SKM-1 treated with dmso at 0.1 percent for 144 hours (cell line): ENCODE measurements around the gene DAPK3.
"Not testable (repeated sequence)": the region's sequence is repeated elsewhere in the genome, so short reads cannot be mapped to it uniquely, and the experiment has no call there.

Experiments used
- DNase-seq: peaks from one replicate; lab custom pipeline; 2025; ENCODE audit not compliant: unreplicated experiment; lab: John Stamatoyannopoulos, UW

DAPK3 gene

DNA sequence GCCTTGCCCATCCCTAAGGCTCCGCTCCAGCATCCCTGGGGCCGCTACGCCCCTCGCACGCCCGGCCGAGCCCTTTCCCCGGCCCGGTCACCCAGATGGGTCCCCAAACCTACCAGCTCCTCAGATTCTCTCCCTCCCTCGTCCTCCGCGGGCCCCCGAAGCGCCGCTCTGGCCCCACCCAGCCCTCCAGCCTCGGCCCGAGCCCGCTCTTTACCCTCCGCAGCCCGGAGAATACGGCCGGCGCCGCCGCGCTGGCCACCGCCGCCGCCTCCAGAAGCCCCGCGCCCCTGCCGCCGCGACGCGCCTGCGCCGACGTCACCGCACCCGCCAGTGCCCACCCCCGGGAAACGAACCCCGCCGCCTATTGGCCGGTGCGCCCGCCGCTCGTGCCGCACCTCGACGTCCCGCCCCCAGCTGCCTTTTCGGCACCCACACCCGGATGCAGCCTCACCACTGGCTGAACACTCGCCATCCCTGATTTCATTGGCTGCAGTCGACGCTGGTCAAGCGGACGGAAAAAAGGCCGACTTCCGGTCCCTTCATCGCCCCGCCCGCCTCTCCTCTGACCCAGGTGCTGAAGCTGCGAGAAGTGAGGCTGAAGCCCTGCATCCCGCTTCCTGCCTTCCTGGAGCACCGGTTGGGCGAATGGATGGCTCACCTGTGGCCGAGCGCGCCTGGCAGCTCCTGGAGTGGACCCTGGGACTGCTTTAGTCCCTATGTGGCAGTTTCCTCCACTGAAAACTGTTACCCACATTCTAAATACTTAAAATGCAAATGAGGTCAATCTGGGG is at the start of gene DAPK3:
Gene DAPK3 (minus strand): TSS at position 292 of the 791 bp plus-strand sequence. CDS start 1,364 bp downstream, outside the sequence.
- DNase-seq: peak; percentile 97

- DNase-seq: no peak
Observed at GRCh38 chr19:4019578-4019977, 48.7 kb upstream of the DAPK3 start.

DNA sequence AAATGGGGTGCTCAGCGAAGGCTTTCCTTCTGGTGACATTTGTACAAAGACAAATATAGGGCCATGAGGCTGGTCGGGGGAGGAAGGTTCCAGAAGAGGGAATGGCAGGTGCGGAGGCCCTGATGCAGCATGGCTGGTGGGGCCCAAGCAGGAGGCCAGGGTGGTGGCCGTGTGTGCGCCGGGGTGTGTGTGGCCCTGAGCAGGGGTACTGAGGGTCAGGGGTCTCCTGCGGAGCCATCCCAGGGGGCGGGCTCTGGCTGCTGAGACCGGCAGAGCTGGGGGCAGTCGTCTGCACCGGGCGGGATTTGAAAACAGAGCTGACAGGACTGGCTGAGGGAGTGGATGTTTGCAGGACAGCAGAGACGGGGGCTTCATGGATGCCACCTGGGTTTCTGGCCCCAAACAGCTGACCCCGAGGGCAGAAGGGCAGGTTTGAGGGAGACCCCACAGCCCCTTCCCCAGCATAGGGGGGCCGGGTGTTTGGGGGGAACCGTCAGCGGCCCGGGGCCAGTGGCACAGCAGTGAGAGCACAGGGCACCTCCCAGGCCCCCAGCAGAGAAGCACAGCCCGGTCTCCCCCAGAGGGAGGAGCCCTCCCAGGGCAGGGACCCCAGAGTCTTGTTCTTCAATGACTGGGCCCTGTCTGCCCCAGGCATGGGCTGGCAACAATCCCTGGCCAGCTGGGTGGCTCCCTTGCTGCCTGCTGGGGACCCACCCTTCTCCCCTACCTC is 48.0 kb upstream of the DAPK3 start:
- no peak for DNase-seq

DNA sequence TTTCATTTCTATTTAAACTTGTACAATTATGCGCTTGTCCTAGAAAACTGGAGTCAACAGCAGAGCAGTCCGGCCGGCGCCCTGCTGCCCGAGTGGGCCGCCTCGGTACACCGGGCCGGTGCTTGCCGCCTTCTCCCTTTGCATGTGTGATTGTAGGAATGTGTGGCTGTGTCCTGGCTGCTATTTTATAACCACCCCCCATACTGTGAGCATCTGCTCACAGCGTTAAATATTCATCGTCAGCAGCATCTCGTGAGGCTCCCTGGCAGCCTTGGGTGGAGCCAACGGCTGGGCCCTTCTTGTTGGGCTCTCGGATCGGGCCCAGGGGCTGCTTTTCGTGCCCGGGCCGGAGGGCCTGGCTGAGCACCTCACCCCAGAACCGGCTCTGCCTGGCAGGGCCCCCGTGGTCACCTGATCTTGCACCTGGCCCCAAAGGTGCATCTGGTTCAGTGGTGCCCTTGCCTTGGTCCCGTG is 47.3 kb upstream of the DAPK3 start:
- no peak for DNase-seq

DNA sequence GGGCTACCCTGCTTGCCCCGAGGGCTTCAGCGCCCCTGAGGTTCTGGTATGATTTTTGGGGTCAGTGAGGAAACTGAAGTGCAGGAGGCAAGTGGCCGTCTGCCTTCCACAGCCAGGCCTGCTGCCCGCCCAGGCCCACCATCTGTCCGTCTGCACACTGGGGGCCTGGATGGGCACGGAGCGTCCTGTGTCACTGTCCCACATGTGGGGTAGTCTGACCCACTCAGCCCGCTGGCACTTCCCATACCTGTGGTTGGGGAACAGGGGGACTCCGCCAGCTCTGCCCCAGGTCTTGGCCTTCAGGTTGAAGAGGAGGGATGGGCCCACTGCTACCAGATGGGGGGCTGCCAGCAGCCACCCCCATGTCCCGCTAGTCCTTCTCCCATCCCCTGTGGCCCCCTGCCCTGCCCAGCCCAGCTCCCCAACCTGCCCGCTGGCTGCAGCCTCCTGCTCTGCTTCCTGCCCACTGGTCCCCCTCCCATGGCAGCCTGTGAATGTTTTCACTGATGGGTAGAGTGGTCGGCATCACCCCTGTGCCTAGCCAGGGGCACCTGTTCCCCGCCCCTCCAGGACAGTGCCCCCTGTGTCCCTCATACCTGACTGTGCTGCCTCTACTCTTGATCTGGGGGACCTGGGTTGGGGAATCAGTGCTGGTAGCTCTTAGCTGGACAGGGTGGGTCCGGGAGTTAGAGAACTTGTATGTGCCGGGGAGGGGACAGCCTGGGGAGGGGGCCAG is 46.2 kb upstream of the DAPK3 start:
- no peak for DNase-seq

GRCh38 chr19:4016486-4016885 is 45.6 kb upstream of the DAPK3 start:
- no peak for DNase-seq

- DNase-seq: no peak
Observed at GRCh38 chr19:4015705-4016402, 45.0 kb upstream of the DAPK3 start.

DNA sequence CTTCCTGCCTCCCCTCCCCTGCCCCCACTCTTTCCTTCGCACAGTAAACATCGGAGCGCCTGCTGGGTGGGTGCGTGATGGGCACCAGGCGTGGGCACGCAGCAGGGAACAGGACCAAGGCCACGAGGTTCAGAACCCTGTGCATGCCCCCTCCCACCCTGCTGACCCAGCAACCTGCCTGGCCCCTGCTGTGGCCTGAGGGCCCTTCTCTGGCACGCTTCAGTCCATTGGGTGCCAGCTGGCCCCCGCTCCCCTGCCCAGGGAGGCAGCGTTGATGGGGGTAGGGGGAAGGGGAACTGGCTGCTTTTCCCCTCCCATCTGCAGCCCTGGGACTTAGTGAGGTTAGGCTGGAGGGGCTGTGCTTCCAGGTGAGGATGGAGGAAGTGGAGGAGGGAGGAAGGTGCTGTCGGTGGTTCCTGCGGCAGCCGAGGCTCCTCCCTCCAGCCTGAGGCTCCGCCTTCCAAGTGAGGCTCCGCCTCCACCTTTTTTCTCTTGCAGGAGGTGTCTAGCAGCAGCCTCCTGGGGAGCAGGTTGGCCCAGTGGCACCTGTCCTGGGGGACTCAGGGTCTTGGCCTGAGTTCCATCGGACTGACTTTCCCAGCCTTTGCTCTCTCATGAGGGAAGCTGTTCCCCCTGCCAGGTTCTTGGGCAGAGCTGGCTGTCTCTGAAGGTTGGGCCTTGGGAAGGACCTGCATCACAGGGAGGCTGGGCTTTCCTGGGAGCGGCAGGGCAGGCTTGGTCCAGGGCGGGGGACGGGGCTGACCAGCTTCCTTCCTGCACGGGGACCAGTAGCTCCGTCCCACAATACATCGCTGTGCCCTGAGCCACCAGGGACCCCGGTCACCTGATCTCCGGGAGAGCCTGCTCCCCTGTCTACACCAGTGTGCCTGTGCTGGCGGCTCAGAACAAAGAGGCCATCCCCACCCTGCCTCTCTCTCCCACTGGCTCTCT is 43.9 kb upstream of the DAPK3 start:
- DNase-seq: no peak

GRCh38 chr19:4013886-4014540 is 43.1 kb upstream of the DAPK3 start:
- DNase-seq: no peak

DNA sequence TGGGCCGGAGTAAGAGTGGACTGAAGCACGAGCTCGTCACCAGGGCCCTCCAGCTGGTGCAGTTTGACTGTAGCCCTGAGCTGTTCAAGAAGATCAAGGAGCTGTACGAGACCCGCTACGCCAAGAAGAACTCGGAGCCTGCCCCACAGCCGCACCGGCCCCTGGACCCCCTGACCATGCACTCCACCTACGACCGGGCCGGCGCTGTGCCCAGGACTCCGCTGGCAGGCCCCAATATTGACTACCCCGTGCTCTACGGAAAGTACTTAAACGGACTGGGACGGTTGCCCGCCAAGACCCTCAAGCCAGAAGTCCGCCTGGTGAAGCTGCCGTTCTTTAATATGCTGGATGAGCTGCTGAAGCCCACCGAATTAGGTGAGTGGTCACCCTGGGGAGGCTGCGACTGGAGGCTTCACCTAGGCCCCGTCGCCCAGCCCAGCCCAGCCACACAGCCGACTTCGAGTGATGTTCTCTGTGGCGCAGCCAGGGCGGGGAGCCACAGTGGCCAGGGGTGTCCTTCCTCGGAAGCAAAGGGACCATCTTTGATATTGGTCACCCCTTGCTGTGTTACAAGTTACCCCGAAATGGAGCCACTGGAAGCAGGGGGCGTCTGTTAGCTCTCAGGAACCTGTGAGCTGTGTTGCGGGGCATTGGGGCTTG is 42.2 kb upstream of the DAPK3 start:
- DNase-seq: no peak

- DNase-seq: no peak
Observed at GRCh38 chr19:4012092-4012974, 41.4 kb upstream of the DAPK3 start.

DNA sequence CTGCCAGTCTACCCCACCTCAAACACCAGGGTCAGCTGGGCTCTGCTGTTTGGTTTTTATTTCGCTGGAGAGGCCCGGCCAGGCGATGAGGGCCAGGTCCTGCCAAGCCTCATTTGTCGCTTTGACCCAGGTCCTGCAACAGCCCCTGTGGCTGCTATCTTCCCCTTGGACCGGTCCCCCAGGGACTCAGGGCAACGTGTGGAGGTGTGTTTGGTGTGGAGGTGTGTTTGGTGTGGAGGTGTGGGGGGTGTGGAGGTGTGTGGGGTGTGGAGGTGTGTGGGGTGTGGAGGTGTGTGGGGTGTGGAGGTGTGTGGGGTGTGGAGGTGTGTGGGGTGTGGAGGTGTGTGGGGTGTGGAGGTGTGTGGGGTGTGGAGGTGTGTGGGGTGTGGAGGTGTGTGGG is 40.5 kb upstream of the DAPK3 start:
- DNase-seq: not testable (repeated sequence)

DNA sequence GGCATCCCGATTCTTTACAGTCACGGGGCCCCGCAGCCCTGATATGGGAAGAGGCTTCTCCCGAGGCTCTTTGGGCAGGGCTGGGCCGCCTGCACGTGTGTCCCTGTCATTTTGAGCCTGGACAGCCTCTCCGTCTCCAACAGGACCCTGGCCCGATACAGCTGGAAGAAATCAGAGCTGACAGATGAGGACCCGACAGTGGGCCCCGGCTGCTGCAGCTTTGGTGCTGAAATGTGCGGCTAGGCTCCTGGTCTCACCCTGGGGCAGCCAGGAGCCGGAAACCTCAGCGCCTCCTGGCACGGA is 39.9 kb upstream of the DAPK3 start:
- no peak for DNase-seq

DNA sequence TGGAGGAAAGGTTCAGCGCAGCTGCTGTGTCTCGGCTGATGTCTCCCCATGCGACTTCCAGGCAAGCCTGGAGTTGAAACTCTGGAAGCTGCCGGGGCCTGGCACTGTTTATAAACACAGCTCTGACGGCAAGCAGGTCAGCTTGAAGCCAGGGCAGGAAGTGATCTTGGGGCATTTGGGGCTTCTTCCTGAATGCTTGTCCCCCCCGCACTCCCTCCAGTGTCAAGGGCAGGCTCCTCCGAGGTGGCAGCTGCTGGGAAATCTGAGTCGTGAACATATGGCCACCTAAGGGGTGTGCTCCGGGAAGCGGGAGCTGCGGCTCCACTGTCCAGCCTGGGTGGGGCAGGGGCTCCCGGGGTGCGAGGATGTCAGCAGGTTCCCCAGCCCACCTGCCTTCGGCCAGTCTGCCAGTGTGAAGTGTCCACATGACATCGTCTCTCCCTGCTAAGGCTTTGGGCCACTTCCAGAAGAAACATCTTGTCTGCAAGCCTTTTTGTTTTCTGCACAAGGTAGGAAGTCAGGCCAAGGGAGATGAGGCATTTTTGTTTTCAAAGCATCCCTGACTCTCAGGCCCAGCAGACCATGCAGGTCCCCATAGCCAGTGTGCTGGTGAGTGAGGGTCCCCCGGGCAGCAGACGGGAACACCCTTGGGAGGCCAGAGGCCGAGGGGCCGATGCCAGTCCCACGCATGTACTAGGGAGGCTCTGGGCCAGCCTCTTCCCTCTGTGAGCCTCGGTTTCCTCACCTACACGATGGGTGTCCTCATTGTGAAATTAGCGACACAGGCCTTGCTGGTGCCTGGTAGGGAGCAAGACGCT is 39.3 kb upstream of the DAPK3 start:
- DNase-seq: no peak

DNA sequence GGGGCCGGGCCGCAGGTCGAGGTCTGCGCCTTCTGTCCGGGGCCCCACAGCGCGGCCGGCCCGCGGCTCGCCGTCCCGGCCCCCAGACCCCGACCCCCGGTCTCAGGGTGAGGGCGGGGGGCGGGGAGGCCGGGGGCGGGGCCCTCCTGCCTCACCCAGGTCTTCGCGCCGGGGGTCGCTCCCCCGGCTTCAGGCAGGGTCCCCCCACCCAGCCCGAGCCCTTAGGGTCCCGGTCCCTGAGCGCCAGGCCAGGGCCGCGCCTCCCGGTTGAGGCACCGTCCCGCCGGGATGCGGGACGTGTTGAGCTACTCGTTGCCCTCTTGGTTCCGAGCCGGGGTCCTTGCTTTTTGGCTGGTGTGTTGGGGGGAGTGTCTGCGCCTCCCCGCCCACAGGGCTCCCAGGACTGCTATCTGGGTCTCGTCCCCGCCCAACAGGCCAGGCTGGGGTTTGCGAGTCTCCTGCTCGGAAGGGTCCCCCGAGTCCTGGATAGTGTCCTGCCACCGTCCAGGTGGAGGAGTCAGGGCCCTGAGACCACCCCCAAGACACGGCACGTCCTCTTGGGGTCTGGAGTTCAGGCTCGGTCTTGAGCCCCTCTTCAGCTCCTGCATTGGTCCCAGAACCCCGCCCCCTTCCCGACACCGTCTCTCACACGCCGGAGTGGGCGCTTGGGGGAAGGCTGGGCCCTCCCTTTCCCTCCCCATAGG is 37.1 kb upstream of the DAPK3 start:
- DNase-seq: no peak

DNA sequence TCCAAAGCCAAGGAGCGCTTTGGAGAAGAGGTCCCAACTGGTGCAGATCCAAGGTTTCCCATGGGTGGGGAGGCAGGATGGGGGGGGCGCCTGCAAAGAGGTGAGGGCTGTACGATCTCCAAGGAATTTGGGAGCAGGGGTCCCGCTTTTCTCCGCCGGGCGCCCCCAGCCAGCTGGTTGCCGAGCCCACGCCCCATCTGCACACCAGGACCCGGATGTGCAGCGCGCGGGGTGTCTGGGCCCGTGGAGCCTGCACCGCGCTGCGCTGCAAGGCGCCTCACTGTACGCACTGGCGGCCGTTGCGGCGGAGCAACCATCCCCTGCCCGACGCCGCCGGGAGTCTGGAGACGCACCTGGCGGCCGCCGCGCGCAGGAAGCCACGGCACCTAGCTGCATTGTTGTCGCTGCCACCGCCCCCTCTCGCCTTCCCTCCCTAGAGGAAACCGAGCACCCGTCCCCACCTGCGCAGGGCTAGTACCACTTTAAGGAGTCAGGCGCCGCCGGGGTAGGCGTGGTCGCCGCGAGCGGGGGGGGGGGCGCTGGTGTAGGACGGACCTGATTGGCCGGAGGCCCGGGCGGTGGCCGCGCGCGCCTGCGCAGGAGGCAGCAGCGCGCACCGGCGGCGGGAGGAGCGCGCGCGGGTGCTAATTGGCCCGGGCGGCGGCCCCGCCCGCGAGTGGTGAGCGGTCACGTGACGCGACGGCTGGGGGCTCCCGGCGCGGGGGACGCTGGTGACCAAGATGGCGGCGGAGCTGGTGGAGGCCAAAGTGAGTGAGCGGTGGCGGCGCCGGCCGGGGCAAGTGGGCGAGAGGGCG is 36.3 kb upstream of the DAPK3 start, which contains the start of gene PIAS4:
Gene PIAS4 (plus strand): TSS at position 716 of the 815 bp plus-strand sequence. CDS start 25 bp downstream, at position 741.
- DNase-seq: peak; percentile 88
